NCI-H2196 (cell line): ENCODE measurements around the gene MALAT1.
"Not testable (repeated sequence)": the region's sequence is repeated elsewhere in the genome, so short reads cannot be mapped to it uniquely, and the experiment has no call there.

Source experiments
- DNase-seq: peaks from one replicate; lab custom pipeline; 2025; ENCODE audit not compliant: unreplicated experiment; lab: John Stamatoyannopoulos, UW

Gene MALAT1

GRCh38 chr11:65516135-65516968, 17.5 kb downstream of the MALAT1 start:
- DNase-seq = no peak

- DNase-seq = not testable (repeated sequence)
These were observed 20.2 kb downstream of the MALAT1 start for GRCh38 chr11:65518941-65519549.

GRCh38 chr11:65521777-65522521, 23.1 kb downstream of the MALAT1 start:
- DNase-seq = not testable (repeated sequence)

- DNase-seq = not testable (repeated sequence)
These were observed 24.1 kb downstream of the MALAT1 start for GRCh38 chr11:65522718-65523630.

- DNase-seq = not testable (repeated sequence)
These were observed 24.8 kb downstream of the MALAT1 start for GRCh38 chr11:65523631-65523968.

GRCh38 chr11:65524014-65524740, 25.3 kb downstream of the MALAT1 start:
- DNase-seq = no peak

GRCh38 chr11:65524741-65525545, 26.1 kb downstream of the MALAT1 start, which contains the start of gene SCYL1:
TSS of gene SCYL1 (plus strand) at chr11:65525083. CDS start at chr11:65525154, 71 bp downstream.
- DNase-seq = peak; percentile 62

- no peak for DNase-seq
These were observed 27.0 kb downstream of the MALAT1 start for GRCh38 chr11:65525546-65526480.

GRCh38 chr11:65526744-65527143, 27.9 kb downstream of the MALAT1 start:
- DNase-seq = no peak

GRCh38 chr11:65528819-65529350, 30.0 kb downstream of the MALAT1 start:
- DNase-seq = no peak

GRCh38 chr11:65529475-65530156, 30.8 kb downstream of the MALAT1 start:
- DNase-seq = no peak

GRCh38 chr11:65530157-65530496, 31.3 kb downstream of the MALAT1 start:
- no peak for DNase-seq

- peak; percentile 35 for DNase-seq
These were observed 33.7 kb downstream of the MALAT1 start for GRCh38 chr11:65532388-65533064.

- no peak for DNase-seq
These were observed 36.3 kb downstream of the MALAT1 start for GRCh38 chr11:65535102-65535501.

GRCh38 chr11:65536412-65537295, 37.8 kb downstream of the MALAT1 start:
- no peak for DNase-seq

GRCh38 chr11:65537296-65537597, 38.4 kb downstream of the MALAT1 start:
- DNase-seq = no peak
